Globus pallidus (tissue), 1 donor: Measurements from ENCODE around the gene SYNM.
A peak's percentile ranks its signal among the peaks of the same experiment; 100 is the strongest.
"Not testable (repeated sequence)": the region's sequence is repeated elsewhere in the genome, so short reads cannot be mapped to it uniquely, and the experiment has no call there.

Experiments used
- DNase-seq: peaks from one replicate; pipeline ENCODE4 v3.0.0-alpha.2; 2015; ENCODE audit warnings: low spot score

SYNM gene

DNA sequence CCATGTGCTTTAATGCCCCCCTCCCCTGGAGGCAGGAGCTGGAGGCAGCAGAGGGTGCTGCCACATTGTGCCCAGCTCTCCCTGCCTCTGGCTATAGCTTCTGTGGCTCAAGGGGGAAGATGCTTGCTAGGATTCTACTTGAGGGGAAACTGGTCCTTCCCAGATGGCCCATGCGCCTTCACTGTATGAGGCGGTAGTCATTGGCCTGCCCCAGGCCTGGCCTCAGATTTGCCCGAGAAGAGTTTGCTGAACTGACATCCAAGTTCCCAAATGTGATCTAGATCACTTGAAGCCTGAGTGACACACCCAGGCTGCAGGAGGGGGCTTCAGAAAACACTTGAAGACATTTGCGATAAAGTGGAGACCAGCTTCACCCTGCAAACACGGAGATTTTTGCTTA, 4.1 kb downstream of the SYNM start:
- DNase-seq, result no peak

DNA sequence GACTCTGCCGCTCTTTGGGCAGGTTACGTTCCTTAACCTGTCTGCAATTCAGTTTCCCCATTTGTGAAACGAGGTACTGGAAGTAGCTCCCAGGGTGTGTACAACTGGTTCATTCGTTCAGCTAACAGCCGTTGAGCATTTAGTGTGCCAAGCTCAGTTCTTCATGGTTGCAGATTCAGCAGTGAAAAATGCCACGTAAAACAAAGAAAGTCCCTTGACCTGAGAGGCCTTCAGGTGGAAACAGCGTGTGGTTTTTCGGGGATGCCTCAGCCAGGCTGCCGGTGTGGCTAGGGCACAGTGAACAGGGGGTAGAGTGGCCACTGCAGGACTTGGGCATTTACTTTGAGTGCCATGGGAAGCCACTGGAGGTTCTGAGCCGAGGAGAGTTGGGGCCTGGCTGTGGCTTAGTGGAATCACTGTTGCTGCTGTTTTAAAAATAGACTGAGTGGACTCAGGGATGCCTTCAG, 4.7 kb downstream of the SYNM start:
- DNase-seq, result no peak

DNA sequence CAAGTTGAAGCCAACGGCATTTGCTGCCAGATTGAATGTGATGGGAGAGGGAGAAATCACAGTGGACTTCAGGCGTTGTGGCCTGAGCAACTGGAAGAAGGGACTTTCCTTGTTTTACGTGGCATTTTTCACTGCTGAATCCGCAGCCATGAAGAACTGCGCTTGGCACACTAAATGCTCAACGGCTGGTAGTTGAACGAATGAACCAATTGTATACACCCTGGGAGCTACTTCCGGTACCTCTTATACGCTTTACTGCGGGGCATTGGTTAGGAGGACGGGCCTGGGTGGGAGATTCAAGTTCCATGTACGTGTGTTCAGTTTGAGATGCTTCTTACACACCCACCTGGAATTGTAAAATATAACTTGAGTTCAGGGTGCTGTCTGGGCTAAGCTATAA, 5.2 kb downstream of the SYNM start:
- DNase-seq, result no peak

DNA sequence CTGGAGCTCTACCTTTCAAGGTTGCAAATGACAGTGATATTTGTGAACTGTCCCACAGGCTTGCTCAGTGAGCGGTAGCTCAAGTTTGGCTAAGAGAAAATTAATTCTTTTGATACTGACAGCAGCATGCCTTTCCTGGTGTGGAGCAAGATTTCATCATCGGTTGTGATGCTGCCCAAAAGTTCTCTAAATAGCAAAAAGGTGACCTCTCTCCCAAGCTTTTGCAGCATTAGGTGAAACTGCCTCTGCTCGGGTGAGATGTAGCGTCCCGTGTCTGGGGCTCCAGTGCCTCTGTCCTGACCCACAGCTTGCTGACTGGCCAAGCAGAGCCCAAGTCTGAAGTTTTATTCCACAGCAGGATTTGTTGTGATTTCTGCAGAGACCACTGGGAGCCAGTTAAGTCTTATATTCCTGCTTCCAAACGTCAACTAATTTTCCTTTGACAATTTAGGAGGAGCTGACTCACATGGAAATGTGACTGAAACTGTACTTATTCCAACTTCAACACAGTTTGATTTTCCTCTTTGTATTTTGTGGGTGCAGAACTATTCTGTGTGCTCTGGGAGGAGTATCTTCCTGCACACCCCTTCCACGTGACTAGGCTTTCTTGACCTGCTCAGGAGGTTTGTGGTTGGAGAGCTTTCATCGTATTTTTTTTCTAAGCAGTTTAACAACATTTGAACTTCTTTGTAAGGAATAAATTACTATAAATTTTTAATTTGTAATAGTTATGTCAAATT, 5.9 kb downstream of the SYNM start:
- no peak for DNase-seq

DNA sequence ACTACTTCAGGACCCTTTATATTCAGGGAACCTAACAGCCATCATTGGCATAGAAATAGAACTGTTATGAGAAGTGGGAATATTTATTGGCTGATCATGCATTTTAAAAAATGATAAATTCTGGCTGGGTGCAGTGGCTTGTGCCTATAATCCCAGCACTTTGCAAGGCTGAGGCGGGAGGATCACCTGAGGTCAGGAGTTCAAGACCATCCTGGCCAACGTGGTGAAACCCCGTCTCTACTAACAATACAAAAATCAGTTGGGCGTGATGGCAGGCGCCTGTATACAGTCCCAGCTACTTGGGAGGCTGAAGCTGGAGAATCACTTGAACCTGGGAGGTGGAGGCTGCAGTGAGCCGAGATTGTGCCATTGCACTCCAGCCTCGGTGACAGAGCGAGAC, 6.8 kb downstream of the SYNM start:
- DNase-seq, result not testable (repeated sequence)

DNA sequence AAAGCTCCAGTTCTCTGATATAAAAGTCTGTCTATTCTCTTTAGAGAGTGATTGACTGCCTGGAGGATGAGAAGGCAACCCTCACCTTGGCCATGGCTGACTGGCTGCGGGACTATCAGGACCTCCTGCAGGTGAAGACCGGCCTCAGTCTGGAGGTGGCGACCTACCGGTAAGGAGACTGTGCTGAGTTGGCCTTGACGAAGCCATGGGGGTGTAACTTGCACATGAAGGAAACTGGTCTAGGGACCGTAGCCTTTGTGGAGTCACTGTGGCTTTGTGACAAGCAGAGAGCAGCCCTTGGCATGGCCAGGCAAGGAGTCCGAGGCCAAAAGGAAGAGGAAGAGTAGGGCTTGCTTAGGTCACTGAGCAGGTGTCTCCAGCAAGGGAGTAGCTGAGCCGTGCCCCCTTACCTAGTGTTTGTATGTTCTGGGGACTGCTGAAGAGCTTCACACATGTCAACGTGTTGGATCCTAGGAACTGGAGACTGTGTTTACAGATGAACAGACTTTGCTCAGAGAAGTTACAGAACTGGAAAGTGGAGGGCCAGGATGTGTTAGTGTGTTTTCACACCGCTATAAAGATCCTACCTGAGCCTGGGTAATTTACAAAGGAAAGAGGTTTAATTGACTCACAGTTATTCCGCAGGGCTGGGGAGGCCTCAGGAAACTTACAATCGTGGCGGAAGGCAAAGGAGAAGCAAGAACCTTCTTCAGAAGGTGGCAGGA, 8.8 kb downstream of the SYNM start:
- no peak for DNase-seq

DNA sequence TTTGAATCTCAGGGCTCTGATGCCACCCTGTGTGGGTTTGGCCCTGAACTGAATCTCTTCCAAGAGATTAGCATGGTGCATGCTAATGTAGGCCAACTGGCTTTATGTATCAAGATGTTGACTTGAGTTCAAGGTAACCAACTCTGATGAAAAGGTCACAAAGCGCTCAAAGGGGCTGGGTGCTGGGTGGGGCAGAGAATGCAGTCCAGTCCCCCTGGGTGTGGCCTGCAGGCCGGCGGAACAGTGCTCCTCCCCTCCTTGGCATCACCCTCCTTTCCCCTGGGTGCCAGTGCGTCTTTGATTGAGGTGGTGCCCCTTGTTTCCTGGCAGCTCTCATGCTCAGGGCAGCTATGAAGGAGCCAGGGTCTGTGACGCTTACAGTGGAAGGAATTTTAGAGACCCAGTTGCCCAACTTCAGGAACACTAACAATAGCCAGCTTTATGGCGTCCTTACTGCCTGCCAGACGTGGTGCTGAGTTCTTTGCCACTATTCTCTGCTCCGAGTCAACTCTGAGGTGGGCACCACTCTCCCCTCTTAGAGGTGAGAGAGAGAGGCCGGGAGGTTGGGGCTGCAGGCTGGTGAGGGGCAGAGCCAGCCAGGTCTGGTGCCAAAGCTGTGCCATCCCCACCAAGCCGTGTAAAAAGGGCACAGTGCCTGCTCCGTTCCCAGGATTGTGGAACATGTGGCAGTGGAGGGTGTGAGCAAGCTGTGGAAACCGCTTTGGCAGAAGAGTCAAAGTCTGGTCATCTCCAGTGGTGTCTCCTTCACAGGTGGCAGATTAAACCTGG, 9.8 kb downstream of the SYNM start:
- no peak for DNase-seq

DNA sequence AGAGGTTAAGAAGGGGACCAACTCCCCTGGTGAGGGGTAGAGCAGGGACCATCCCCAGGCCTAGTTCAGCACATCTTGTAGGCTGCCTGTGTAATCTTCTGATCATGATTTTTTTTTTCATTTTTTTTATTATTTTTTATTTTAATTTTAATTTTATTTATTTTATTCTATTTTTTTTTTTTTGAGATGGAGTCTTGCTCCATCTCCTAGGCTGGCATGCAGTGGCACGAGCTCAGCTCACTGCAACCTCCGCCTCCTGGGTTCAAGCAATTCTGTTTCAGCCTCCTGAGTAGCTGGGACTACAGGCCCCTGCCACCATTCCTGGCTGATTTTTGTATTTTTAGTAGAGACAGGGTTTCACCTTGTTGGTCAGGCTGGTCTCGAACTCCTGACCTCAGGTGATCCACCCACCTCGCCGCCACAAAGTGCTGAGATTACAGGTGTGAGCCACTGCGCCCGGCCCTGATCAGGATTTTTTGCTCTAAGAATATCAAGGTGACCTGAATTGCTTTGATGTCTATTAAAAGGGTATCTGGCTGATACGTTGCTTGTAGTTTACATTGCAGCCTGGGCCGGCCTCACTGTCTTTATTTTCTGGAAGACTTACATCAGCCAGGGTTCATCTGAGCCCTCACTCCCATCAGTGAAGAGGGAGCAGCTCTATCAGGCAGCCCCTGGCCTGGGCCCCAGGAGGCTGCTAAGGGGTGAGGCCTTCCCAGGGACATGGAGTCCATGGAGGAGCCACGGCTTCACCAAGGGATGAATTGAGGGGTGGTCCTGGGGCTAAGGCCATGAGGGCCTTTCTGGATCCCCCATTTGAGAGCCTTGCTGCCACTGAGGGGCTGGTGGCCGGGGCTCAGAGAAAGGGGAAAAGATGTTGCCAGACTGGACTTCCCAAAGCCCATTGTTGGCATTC, 10.7 kb downstream of the SYNM start:
- no peak for DNase-seq

DNA sequence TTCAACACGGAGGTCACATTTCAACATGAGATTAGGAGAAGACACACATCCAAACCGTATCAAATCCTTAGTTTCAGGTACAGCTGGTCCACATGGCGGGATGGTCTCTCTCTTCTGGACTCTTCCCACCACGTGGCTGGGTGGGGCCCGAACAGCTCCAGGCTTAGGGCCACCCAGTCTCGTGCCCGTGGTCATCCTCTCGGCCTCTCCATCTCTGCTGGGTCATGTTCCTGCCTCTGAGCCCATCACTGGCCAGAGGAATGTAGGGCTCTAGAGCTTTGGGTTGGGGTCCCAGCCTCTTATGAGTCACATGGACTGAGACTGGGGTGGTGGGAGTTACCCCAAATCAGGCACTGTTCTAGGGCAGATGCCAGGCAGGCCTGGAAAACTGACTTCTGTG, 12.2 kb downstream of the SYNM start:
- DNase-seq, result no peak

DNA sequence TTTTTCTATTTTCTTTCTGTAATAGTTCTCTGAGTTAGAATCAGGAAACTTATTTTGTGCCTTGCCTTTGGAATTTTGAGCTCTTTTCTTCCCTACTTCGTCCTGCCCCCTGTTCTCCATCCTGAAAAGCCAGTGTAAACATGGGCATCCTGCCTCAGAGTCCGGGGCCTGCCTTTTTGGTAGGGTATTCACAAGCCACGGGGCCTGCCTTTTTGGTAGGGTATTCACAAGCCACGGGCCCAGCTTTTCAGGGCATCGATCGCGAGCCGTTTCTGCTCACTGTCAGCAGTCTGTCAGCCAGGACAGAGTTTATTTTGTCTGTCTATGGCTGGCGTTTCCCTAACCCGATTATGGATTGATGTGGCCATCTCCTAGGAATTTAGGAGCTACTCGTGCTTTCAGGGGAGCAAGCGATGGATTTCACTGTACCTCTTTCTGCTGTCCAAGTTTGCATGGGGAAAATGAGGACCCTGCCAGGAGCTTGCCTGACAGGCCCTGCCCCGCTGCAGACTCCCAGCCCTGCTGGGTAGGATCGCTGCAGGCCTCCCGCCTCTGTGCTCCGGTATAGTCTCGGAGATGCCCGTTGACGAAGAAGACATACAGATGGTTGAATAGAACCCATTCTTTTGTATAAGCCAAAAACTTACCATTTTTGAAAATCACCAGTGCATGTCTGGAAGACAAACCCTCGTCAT, 12.8 kb downstream of the SYNM start:
- DNase-seq, result no peak

DNA sequence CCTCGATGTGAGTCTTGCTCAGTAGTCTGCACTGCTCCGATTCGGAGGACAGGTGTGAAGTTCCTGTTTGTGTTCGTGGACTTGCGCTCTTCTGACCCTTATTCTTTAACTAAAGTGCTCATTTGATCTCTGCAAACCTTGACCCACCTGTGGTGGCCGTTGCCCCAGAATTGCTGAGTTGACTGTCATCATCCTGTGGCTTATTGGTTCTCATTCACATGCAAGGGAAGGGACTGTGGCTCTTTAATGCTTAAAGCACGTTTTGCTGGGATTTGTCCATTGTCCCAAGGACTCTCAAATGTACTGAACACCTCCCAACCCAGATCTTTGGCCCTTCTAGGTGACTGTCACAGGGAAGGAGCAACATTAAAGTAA, 13.4 kb downstream of the SYNM start:
- DNase-seq, result no peak

DNA sequence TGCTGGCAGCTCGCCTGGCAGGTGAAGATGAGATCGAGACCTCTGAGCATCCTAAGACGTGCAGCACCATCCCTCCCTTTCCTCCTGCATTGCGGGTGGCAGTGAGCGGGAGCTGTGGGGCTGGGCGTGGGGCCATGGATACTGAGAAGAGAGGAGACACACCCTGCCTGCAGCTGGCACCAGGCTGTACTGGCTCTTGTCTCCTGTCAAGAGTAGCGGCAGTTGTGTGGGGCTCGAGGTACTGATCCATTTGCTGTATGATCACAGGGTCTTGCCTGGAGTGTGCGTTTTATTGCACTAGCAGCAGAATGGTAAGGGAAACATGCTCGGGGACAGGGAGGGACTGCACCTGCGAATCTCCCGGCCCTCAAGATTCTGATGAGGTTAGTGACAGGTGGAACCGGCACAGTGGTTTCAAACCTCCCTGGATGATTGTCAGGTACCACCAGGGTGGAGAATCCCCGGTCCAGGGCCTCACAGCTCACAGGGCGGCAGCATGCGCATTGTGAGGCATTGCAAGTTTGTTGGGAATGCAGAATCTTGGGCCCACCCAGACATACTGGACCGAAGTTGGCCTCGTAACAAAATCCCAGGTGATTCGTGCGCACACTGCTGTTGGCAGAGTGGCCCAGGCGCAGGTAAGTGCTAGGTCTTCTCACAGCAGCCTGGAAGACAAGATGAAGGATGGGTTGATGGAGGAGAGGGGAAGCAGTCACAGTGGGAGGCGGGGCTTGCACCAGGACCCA, 14.1 kb downstream of the SYNM start:
- DNase-seq, result no peak

DNA sequence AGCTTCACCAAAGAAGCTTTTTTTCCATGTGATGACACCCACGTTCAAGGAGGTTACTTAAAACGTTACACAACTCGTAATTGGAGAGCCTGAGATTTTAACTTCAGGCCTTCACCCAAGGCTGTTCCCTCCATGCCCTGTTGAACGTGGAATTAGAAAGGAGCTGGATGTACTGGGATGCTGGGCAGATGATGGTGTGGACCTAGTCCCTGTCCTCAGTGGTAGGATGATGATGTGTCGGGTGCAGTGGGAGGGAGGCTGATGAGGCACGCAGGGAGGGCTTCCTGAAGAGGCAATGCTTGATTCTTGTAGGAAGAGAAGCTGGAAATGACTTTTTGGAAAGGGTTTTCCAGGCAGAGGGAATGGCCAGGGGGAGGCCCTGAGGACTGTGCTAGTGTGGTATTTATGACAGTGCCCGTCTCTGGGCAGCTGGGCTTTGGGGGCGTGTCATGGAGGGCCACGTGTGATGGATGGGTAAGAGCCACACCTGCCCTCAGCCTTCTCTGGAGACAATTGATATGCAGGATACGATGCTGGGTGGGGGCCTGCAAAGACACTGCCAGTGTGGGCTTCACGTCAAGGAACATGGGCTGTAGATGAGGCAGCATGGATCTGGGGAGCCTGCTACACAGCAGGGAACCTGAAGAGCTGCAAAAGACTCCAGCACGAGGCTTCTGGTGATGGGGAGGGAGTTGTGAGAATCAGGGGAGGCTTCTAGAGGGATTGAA, 15.3 kb downstream of the SYNM start:
- no peak for DNase-seq

DNA sequence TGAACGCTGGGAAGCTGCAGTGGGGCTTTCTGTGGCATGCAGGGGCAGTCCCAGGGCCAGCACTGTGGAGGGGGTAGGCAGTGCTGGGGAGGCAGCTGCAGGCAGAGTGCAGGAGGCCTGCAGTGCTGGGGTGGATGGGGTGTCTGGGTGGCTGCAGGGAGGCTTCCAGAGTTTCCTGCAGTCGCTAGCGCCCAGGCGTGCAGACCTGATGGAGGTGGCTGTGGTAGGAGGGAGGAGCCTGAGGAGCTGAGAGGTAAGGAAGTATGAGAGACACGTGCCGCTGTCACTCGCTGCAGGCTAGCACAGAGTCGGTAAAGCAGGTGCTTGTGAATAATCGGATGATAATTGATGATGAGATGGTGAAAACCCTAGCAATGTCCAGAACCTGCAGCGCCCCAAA, 16.3 kb downstream of the SYNM start:
- no peak for DNase-seq

DNA sequence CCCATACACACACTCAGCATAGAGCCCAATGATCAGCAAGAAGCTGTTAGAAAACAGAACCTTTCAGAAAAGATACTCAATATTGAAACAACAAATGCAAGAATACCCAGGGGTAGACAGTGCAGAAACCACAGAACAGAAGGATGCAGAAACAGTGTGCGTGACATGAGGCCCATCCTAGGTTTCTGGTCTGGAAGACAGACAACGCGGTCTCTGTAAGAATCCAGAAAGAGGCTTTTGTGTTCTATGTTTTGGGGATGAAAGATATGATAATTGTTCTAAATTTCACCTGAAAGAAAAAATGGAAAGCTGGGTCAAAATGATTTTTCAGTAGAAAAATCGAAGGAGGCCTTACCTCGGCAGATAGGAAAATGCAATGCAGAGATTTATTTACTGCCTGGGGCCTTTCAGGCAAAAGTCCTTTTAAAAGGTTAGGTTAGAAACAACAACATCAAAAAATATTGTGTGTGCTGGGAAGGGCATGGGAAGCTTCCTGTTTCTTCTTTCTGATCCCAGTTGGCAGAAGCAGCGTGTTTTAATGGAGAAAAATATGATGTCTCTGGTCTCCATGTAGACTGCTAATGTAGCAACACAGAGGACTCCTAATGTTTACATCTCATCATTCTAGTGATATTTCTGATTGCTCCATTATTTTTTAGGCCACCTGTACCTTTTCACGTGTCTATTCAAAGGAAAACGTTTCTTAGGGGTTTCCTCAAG, 17.0 kb downstream of the SYNM start:
- peak; percentile 39 for DNase-seq

DNA sequence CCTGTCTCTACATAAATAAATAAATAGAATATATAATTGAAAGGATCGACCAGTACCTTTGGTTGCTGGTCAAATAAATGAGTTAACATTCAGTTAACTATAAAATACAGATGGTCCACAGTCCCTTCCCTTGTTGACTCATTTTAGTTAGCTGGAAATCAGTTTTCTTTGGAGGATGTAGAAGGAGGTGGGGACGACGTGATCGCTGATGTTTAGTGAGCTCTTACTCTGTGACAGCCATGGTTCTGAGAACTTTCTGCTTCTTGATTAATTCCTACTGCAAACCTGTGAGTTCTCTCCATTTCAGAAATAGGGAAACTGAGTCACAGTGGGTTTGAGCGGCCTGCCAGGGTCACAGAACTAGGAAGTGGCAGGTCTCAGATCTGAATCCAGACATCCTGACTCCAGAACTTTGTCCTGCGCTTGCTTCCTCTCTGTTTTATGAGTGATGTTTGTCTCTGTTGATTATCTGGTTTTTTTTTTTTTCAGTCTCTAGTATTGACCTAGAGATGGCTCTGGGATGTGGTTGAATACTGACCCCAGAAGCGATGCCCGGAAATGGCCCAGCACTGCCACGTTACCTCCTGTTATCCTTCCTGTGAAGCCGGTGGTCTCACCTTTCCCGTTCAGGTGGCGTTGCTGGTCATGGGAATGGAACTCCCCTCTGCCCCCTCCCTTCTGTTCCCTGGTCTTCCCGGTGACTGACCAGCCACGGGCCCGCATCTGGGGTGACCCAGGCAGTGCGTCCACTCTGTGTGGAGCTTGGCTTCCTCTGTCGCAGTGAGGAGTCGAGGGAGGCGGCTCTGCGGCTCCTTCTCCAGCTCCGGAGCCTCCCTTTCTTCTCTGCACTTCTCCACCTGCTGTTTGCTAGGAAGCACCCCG, 18.2 kb downstream of the SYNM start:
- no peak for DNase-seq

DNA sequence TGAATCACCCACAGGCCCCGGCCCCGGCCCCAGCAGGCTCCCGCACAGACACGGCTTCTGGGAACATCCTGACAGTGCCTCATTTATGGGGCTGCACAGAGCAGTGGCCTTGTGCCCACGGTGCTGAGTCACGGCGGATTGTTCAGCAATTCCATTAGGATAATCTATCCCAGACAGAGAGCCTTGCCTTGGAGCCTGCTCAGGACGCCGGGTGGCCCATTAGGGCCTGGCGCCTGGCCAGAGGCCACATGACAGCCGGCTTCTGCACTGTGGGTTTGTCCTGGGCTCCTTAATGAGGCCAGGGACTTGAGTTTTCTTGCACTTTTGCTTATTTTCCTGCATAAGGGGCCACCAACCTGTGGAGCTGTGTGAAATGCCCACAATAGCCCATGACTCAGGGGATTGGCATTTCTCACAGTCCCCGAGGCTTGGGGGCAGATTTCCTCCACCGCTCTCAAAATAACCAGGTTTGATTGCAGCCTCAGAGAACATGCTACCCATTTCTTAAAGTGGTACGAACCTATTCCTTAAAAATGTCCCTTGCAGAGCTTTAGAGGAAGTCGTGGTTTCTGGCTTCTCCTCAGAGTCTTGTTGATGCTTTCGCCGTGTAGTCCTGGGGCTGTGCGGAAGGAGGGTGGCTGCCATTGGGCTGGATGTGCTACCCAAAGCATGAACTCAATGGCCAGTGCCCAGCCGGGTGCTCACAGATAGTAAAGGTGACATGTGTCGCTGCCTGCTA, 19.0 kb downstream of the SYNM start:
- DNase-seq, result peak; percentile 89
